ENCODE measurements around the gene EXTL2.
"Not testable (repeated sequence)": the region's sequence is repeated elsewhere in the genome, so short reads cannot be mapped to it uniquely, and the experiment has no call there.

- TF ChIP-seq CTCF (IDR thresholded peaks at IDR 0.05); EZH2 (IDR thresholded peaks at IDR 0.05; ENCODE audit: borderline replicate concordance, insufficient read depth, low read depth, low read length, poor library complexity, severe bottlenecking): not testable (repeated sequence)
Observed at GRCh38 chr1:100889007-100889406, 5.6 kb downstream of the EXTL2 start.

All from B cell (primary cell).